Mucosa of descending colon (tissue), 3 donors: Measurements from ENCODE around the gene VAMP5. TPM values are rescaled to one million over a fixed set of nuclear protein-coding genes. Genes with fewer than 3 reads are reported as not detected.

Source experiments
- ATAC-seq: fragments of 200-7000 bp; cut with Tn5 transposase; one replicate; pipeline ENCODE4 v1.9.1; 2020; ENCODE audit warnings: mild to moderate bottlenecking, moderate library complexity
- DNase-seq, 3 donors: peaks; one replicate each; pipeline ENCODE4 v3.0.0-alpha.2; 2020
- H3K36me3 ChIP-seq: fragments of 200-600 bp; one replicate; pipeline ENCODE4 v1.8.0; 2021; ENCODE audit warnings: low read depth, mild to moderate bottlenecking
- H3K4me1 ChIP-seq: fragments of 200-600 bp; one replicate; pipeline ENCODE4 v1.8.0; 2021; ENCODE audit warnings: low read depth, mild to moderate bottlenecking
- H3K4me3 ChIP-seq: fragments of 200-600 bp; one replicate; pipeline ENCODE4 v1.8.0; 2021; ENCODE audit warnings: mild to moderate bottlenecking
- H3K9me3 ChIP-seq: fragments of 200-600 bp; one replicate; pipeline ENCODE4 v1.8.0; 2021; ENCODE audit warnings: mild to moderate bottlenecking
- CTCF ChIP-seq: fragments of 200-600 bp; IDR thresholded peaks from one replicate; pipeline ENCODE4 v1.8.0; 2022; ENCODE audit warnings: antibody characterized with exemption, mild to moderate bottlenecking
- intact Hi-C, 2 donors: fragments of 100-400 bp; cut with DNase I in 1 of 2; cut with micrococcal nuclease in 1 of 2; formaldehyde crosslinking; loops; one replicate each; pipeline versions ENCODE4 v1.11.0 to v1.11.1; 2022; cut with DNase I, micrococcal nuclease
- total RNA-seq, 3 donors: library from RNA; stranded (reverse); fragmentation: NEBNext Ultra II Directional in 2 of 3; extraction: Animal tissue kit (Norgen Biotek cat#: 25700) in 2 of 3; gene quantifications; one replicate each; pipeline versions ENCODE4 v1.2.1 to v1.2.4, GENCODE V29; 2021 to 2023
- donor health status: DM: no; HTN: no; CAD: no; lungs with moderate emphysema.
- donor health status: DM: no; HTN: no; CAD: no.
- donor health status: DM: no; HTN: yes; CAD: no.

The VAMP5 gene
- total RNA-seq, 3 donors from 2014 or later: 10.8 to 39.3 (median 28.3) TPM

- intact Hi-C loops: no loop called here
- no peak for TF ChIP-seq CTCF
- ATAC-seq: no peak
- Histone ChIP-seq H3K36me3 (no peaks in the 10 kb centered on the region), H3K9me3 (no peaks in the 10 kb centered on the region), H3K4me3 (no peak overlapping the region), H3K4me1 (peaks cover 26% of the 10 kb centered on the region)
- DNase-seq: peak in 1 of 3 donors; percentile 20
Observed at GRCh38 chr2:85598594-85599340, 14.5 kb downstream of the VAMP5 start.

DNA sequence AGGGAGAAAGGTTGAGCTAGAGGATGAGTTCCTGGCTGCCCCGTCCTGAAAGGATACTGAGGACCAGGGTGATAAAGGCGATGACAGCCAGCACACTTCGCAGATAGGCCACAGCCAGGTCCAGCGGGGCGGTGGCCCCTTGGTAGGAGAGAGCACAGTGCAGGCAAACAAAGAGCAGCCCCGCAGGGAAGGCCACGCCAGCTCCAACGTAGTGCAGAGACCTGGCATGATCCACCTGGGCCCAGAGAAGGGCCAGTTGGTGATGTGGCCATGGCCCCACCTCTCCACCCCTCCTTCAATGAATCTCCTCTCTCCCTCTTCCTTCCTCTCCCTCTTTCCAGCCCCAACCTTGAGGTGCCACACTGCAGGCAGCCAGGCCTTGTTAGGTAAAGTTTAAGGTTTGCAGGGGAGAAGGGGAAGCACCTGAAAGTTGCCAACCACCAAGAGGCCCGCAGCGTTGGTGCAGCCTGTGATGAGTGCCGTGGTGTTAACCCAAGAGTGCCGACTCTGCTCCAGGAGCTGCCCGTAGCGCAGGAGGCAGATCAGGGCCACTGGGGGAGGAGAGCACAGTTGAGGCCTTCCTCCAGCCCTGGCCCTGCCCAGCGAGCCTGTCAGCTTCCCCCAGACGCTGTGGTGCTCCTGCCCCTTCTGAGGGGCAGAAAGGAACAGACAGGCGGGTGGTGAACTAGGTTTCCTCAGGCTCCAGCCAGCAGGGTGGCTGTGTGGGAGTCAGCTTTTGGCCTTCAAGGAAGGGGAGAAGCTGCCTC lies 15.4 kb downstream of the VAMP5 start:
- H3K36me3 ChIP-seq: no peaks in the 10 kb centered on the region
- no peaks in the 10 kb centered on the region for H3K9me3 ChIP-seq
- no peak for TF ChIP-seq CTCF
- H3K4me1 ChIP-seq: peaks cover 27% of the 10 kb centered on the region
- ATAC-seq: no peak
- H3K4me3 ChIP-seq: no peak overlapping the region
- intact Hi-C loops: no loop called here
- DNase-seq: peak in 2 of 3 donors; percentile 30 to 47

- no peak for TF ChIP-seq CTCF
- H3K4me1 ChIP-seq: peaks cover 28% of the 10 kb centered on the region
- DNase-seq (no peak), ATAC-seq (no peak)
- H3K9me3 ChIP-seq: no peaks in the 10 kb centered on the region
- no peaks in the 10 kb centered on the region for H3K36me3 ChIP-seq
- no peak overlapping the region for H3K4me3 ChIP-seq
- intact Hi-C loops: no loop called here
Observed at GRCh38 chr2:85600235-85600575, 16.0 kb downstream of the VAMP5 start.

- no peak for ATAC-seq
- intact Hi-C loops: no loop called here
Observed at GRCh38 chr2:85600951-85601770, 16.9 kb downstream of the VAMP5 start.

More at GRCh38 chr2:85600951-85601770, 16.9 kb downstream of the VAMP5 start:
- Histone ChIP-seq H3K4me1 (peaks cover 31% of the 10 kb centered on the region), H3K4me3 (no peak overlapping the region), H3K9me3 (no peaks in the 10 kb centered on the region), H3K36me3 (no peaks in the 10 kb centered on the region)
- peak in 2 of 3 donors; percentile 36 to 37 for DNase-seq
- no peak for TF ChIP-seq CTCF
